ENCODE results near the gene S100A10.

The S100A10 gene

GRCh38 chr1:151936653-151937052 is 57.0 kb downstream of the S100A10 start:
- TF ChIP-seq CTCF (IDR thresholded peaks at IDR 0.05), result no peak

- no peak for TF ChIP-seq CTCF (IDR thresholded peaks at IDR 0.05)
Observed at GRCh38 chr1:151935894-151936602, 57.6 kb downstream of the S100A10 start.

GRCh38 chr1:151935154-151935553 is 58.5 kb downstream of the S100A10 start:
- TF ChIP-seq CTCF (IDR thresholded peaks at IDR 0.05), result no peak

- peak; percentile 87 for TF ChIP-seq CTCF (IDR thresholded peaks at IDR 0.05)
Observed at GRCh38 chr1:151934048-151934493, 59.6 kb downstream of the S100A10 start.

Measured in LNCAP (cell line).